HepG2 (cell line): Measurements from ENCODE around the gene COLEC12. TPM values are rescaled to one million over a fixed set of nuclear protein-coding genes. Genes with fewer than 3 reads are reported as not detected.

Experiments used
- ATAC-seq: fragments of 200-7000 bp; cut with Tn5 transposase; 3 replicates; pipeline ENCODE4 v1.9.1; 2020; ENCODE audit warnings: mild to moderate bottlenecking, moderate library complexity
- BruUV-seq: library from RNA; stranded (reverse); fragments of 400-500 nt; replicated peaks from 2 replicates; lab custom pipeline; 2021; lab: Mats Ljungman, UMichigan
- CTCF ChIA-PET: fragments of 300-600 bp; formaldehyde crosslinking; extraction: SDS; loops from one replicate; lab custom pipeline; 2021; ENCODE audit warnings: low total read pairs, inconsistent platforms, low intra/inter-chr PET ratio; lab: Yijun Ruan, JAX
- POLR2A ChIA-PET: fragments of 350-600 bp; sonication (Branson Sonifier 250); formaldehyde crosslinking; loops from one replicate; lab custom pipeline; 2020; ENCODE audit warnings: antibody characterized with exemption, inconsistent platforms; lab: Yijun Ruan, JAX
- DNase-seq: peaks from one replicate; pipeline ENCODE4 v3.0.0-alpha.2; 2015; ENCODE audit warnings: low spot score
- FAIRE-seq: peaks from 3 replicates; lab custom pipeline; 2011; peaks lifted over from hg19 to GRCh38; lab: Jason Lieb, UNC
- H2AFZ ChIP-seq: one replicate; pipeline ENCODE4 v1.6.1; 2011; ENCODE audit warnings: low read length, inconsistent platforms
- H3K27ac ChIP-seq: fragments of 300-600 bp; 3 replicates; pipeline ENCODE4 v1.8.0; 2011; ENCODE audit warnings: mixed run types, mild to moderate bottlenecking, mixed read lengths, low read length, inconsistent platforms; ENCODE audit not compliant: insufficient read depth; ENCODE audit errors: extremely low read length
- H3K27me3 ChIP-seq, 2 experiments: fragments of 200-600 bp in 1 of 2; 2 replicates in 1 of 2; 3 replicates in 1 of 2; pipeline versions ENCODE4 v1.6.0 to v1.8.0; 2011; ENCODE audit warnings: low read length in 2 of 2, mild to moderate bottlenecking in 2 of 2, moderate library complexity in 2 of 2, inconsistent platforms in 1 of 2; ENCODE audit not compliant: insufficient read depth in 2 of 2, control insufficient read depth in 1 of 2
- H3K36me3 ChIP-seq, 2 experiments: fragments of 200-600 bp in 1 of 2; replicated peaks in 1 of 2; 2 replicates in 1 of 2; 3 replicates in 1 of 2; pipeline versions ENCODE4 v1.5.1 to v1.8.0; 2011; ENCODE audit warnings: low read length in 2 of 2, inconsistent platforms in 1 of 2; ENCODE audit not compliant: insufficient read depth in 2 of 2, control insufficient read depth in 1 of 2
- H3K4me1 ChIP-seq: 2 replicates; pipeline ENCODE4 v1.5.1; 2012; ENCODE audit warnings: low read length, inconsistent platforms; ENCODE audit not compliant: insufficient read depth
- H3K4me2 ChIP-seq: 2 replicates; pipeline ENCODE4 v1.6.0; 2011; ENCODE audit warnings: low read depth, low read length, inconsistent platforms
- H3K4me3 ChIP-seq, 3 experiments: fragments of 200-600 bp in 1 of 3; sonication (generic), shearing (Covaris generic) in 1 of 3; replicated peaks in 1 of 3; 2 replicates each; pipeline ENCODE4 v1.5.1; 2011 to 2016; ENCODE audit warnings: low read length in 3 of 3, inconsistent platforms in 2 of 3, low read depth in 2 of 3, mild to moderate bottlenecking in 2 of 3, control low read depth in 1 of 3, mixed read lengths in 1 of 3; ENCODE audit not compliant: insufficient read depth in 1 of 3
- H3K79me2 ChIP-seq: one replicate; pipeline ENCODE4 v1.6.1; 2011; ENCODE audit warnings: low read length, inconsistent platforms; ENCODE audit not compliant: insufficient read depth
- H3K9ac ChIP-seq: 2 replicates; pipeline ENCODE4 v1.6.0; 2011; ENCODE audit warnings: mild to moderate bottlenecking, low read depth, low read length, inconsistent platforms; ENCODE audit not compliant: insufficient read depth
- H3K9me3 ChIP-seq: 2 replicates; pipeline ENCODE4 v1.5.1; 2012; ENCODE audit warnings: mild to moderate bottlenecking, low read length
- H4K20me1 ChIP-seq: 2 replicates; pipeline ENCODE4 v1.6.0; 2011; ENCODE audit warnings: inconsistent platforms, mild to moderate bottlenecking, low read length, moderate library complexity; ENCODE audit not compliant: insufficient read depth
- CEBPB ChIP-seq: IDR thresholded peaks from 2 replicates; pipeline ENCODE4 v1.6.1; 2011; ENCODE audit warnings: low read depth, low read length, improper control_type of control experiment, borderline replicate concordance
- CEBPG ChIP-seq: IDR thresholded peaks from 2 replicates; pipeline ENCODE4 v1.6.1; 2016
- DBP ChIP-seq: sonication (generic); formaldehyde crosslinking; IDR thresholded peaks from 2 replicates; pipeline ENCODE4 v1.4.0; 2020; ENCODE audit warnings: missing genetic modification reagents; ENCODE audit errors: not compliant biosample characterization
- GATA4 ChIP-seq: sonication (generic); IDR thresholded peaks from 2 replicates; pipeline ENCODE4 v1.6.1; 2016; ENCODE audit warnings: antibody characterized with exemption, low read depth, borderline replicate concordance
- GZF1 ChIP-seq: sonication (generic); formaldehyde crosslinking; IDR thresholded peaks from 2 replicates; pipeline ENCODE4 v1.5.1; 2020; ENCODE audit warnings: mild to moderate bottlenecking, missing genetic modification reagents
- KDM4B ChIP-seq: sonication (generic); formaldehyde crosslinking; IDR thresholded peaks from 2 replicates; pipeline ENCODE4 v1.4.0; 2020; ENCODE audit warnings: missing genetic modification reagents
- ZBTB20 ChIP-seq: sonication (generic); formaldehyde crosslinking; IDR thresholded peaks from 2 replicates; pipeline ENCODE4 v1.8.1; 2023; ENCODE audit warnings: missing genetic modification reagents, low read depth, mild to moderate bottlenecking, borderline replicate concordance
- ZNF512B ChIP-seq: sonication (generic); formaldehyde crosslinking; IDR thresholded peaks from 2 replicates; pipeline ENCODE4 v1.5.1; 2020; ENCODE audit warnings: missing genetic modification reagents, mild to moderate bottlenecking, borderline replicate concordance
- ZNF674 ChIP-seq: sonication (generic); formaldehyde crosslinking; IDR thresholded peaks from 2 replicates; pipeline ENCODE4 v1.5.0; 2020; ENCODE audit warnings: low read depth, mild to moderate bottlenecking, missing genetic modification reagents
- WGBS: methylation state at CpG from one replicate; pipeline ENCODE4 v1.1.6; 2017; ENCODE audit warnings: low lambda C conversion rate; 5-methylcytosine and 5-hydroxymethylcytosine counted together
- in situ Hi-C: cut with HindIII; loops from 2 replicates; pipeline ENCODE4 v1.10.0; 2017; ENCODE audit warnings: low pct_unique_long_range_greater_than_20kb; ENCODE audit not compliant: extremely low pct_ligation_motif_present
- intact Hi-C: fragments of 100-400 bp; cut with micrococcal nuclease; formaldehyde crosslinking; loops from one replicate; pipeline ENCODE4 v1.10.0; 2022; ENCODE audit not compliant: unreplicated experiment
- polyA plus RNA-seq, 8 experiments: library from polyadenylated mRNA; depleted of rRNA in 3 of 8; stranded (reverse) in 7 of 8; unstranded in 1 of 8; fragments of >200 nt; fragmentation: Illumina TruSeq in 4 of 8; extraction: Trizol in 4 of 8; gene quantifications; 2 replicates each; pipeline versions ENCODE4 v1.2.1 to v1.2.3, GENCODE V29; 2011 to 2016; ENCODE audit warnings: low read depth in 4 of 8, missing spikeins in 1 of 8, mixed read lengths in 1 of 8; ENCODE audit not compliant: insufficient read depth in 1 of 8
- total RNA-seq, 5 experiments: library from RNA; depleted of rRNA; stranded (reverse); fragments of >200 nt; fragmentation: Illumina TruSeq; extraction: Trizol; gene quantifications; 2 replicates each; pipeline ENCODE4 v1.2.3, GENCODE V29; 2016; ENCODE audit warnings: low read depth in 1 of 5

Gene COLEC12
- total and polyA plus RNA-seq, 2 of the 13 experiments (the other 11 are each of a cell fraction or from before 2014, with no cell fraction given) = 0.02 to 0.11 TPM

GRCh38 chr18:364256-364826 is 136.2 kb downstream of the COLEC12 start:
- no peaks in the 10 kb centered on the region for H3K36me3 ChIP-seq
- no peaks in the 10 kb centered on the region for H3K27me3 ChIP-seq
- no TSS peak for BruUV-seq
- WGBS = 69% methylated on average over 2 of the region's 2 CpGs
- H3K27ac ChIP-seq = no peak overlapping the region
- no peaks in the 10 kb centered on the region for H4K20me1 ChIP-seq
- H3K4me1 ChIP-seq = peaks cover 52% of the 10 kb centered on the region
- DNase-seq = no peak
- peak; percentile 8 for FAIRE-seq
- H3K9ac ChIP-seq = no peak overlapping the region
- H3K79me2 ChIP-seq = no peaks in the 10 kb centered on the region
- H2AFZ ChIP-seq = no peak overlapping the region
- no peak overlapping the region for H3K4me3 ChIP-seq
- H3K4me2 ChIP-seq = no peak overlapping the region
- ChIA-PET POLR2A (no interaction called here), CTCF (no interaction called here)
- no peak for ATAC-seq
- no peak for TF ChIP-seq GZF1
- TF ChIP-seq, all 625 proteins: peak for 0
- no peaks in the 10 kb centered on the region for H3K9me3 ChIP-seq
- intact Hi-C loops (no loop called here), in situ Hi-C loops (no loop called here)

- H3K79me2 ChIP-seq = no peaks in the 10 kb centered on the region
- H3K4me3 ChIP-seq = peak overlapping the region in 1 of 3 experiments; percentile 57; a peak in 1 of 6 replicates
- in situ Hi-C loops (no loop called here), intact Hi-C loops (loop anchor here (2.0 kb wide), 1 partner anchor 41 kb away; no protein-coding TSS in a partner anchor)
- ChIA-PET CTCF (no interaction called here), POLR2A (no interaction called here)
- H3K27ac ChIP-seq = peak overlapping the region; percentile 94
- peak overlapping the region; percentile 18 for H2AFZ ChIP-seq
- peak overlapping the region; percentile 72 for H3K9ac ChIP-seq
- ATAC-seq = no peak
- H3K36me3 ChIP-seq = no peaks in the 10 kb centered on the region
- H3K9me3 ChIP-seq = no peaks in the 10 kb centered on the region
- 80% methylated on average over 11 of the region's 11 CpGs for WGBS
- BruUV-seq = no TSS peak
- no peaks in the 10 kb centered on the region for H4K20me1 ChIP-seq
- peak; percentile 92 for TF ChIP-seq CEBPB
- no peak for TF ChIP-seq DBP
- no peak for TF ChIP-seq ZBTB20 (CRISPR knock-in tag)
- TF ChIP-seq KDM4B = no peak
- TF ChIP-seq CEBPG (CRISPR knock-in tag) = peak; percentile 75
- no peak for TF ChIP-seq ZNF674 (CRISPR knock-in tag)
- TF ChIP-seq GATA4 = no peak
- no peak for TF ChIP-seq ZNF512B (CRISPR knock-in tag)
- no peak for DNase-seq
- peak; percentile 30 for FAIRE-seq
- H3K4me1 ChIP-seq = peaks cover 52% of the 10 kb centered on the region
- no peaks in the 10 kb centered on the region for H3K27me3 ChIP-seq
- peak overlapping the region; percentile 82 for H3K4me2 ChIP-seq
Observed at GRCh38 chr18:363301-364085, 137.0 kb downstream of the COLEC12 start.
